Stimulated activated CD8-positive, alpha-beta memory T cell treated with anti-CD3 and anti-CD28 coated beads, Interleukin-7, amount 100 ng/mL, for 24 hours (primary cell): ENCODE data around the gene PVALB.
"Not testable (repeated sequence)": the region's sequence is repeated elsewhere in the genome, so short reads cannot be mapped to it uniquely, and the experiment has no call there.

ENCODE experiments used
- DNase-seq: peaks from one replicate; pipeline ENCODE4 v3.0.0-alpha.2; 2020; ENCODE audit warnings: low read depth

Gene PVALB

GRCh38 chr22:36756746-36757655 is 59.8 kb downstream of the PVALB start:
- no peak for DNase-seq

DNA sequence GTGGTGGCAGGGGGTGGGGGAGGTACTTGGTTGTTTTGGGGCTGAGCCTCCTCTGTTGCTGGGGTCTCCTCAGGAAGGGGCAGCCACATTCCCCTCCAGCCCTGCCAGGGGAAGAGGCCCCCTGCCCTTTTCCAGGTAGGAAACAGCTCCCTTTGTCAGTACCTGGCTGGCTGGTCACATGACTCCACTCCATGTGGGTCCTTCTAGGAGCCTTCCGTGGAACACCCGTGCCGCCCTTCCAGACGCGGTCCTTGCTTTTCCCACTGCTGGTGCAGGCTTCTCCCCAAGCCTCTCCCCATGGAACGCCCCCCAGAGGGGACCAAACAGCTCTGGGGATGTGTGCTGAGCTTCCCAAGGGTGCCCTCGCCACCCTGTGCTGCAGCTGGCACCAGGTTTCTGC is 60.8 kb downstream of the PVALB start:
- no peak for DNase-seq

DNA sequence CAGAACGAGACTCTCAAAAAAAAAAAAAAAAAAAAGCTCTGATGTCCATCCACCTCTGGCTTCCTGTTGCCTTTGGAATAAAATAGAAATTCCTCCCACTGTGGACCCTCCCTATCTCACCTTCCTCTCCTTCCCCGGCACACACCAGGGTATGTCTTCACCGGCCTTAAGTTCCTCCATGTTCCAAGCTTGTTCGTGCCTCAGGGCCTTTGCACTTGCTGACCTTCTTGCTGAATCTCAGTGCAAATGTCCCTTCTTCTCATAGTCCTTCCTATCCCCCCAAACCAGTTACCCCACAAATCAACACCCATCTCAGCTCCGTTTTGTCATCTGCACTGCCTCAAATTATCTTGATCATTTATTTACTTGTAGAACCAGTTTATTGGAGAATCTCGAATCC is 61.5 kb downstream of the PVALB start:
- no peak for DNase-seq

DNA sequence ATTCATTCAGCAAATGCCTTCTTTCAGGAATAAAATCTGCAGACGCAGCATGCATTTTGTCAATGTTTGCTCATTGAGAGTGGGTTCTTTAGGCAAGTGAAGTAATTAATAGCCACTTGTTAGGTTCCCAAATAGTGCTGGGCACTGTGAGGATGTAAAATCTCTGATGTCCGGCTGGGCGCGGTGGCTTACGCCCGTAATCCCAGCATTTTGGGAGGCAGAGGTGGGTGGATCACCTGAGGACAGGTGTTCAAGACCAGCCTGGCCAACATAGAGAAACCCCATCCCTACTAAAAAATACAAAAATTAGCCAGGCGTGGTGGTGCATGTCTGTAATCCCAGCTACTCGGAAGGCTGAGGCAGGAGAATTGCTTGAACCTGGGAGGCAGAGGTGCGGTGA is 62.0 kb downstream of the PVALB start:
- not testable (repeated sequence) for DNase-seq

DNA sequence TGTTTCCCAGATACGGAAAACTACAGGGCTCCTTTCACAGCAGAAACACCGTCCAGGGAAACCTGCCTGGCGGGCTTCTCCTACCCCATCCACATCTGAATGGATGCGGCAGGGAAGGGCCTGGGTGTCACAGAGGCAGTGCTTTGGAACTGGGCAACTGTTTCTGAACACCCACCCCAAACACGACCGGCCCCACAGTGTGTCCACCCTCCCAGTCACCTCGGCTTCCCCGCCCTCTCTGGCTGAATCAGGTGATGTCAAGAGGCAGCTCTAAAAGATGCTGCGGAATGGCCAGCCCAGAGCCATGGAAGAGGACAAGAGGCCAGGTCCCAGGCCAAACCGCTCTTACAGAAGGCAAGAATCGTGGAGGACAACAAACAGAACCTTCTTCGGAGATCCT is 62.9 kb downstream of the PVALB start:
- no peak for DNase-seq

- DNase-seq = no peak
Observed at GRCh38 chr22:36753120-36753802, 63.6 kb downstream of the PVALB start.
